NCI-H526 treated with DMSO at 0.1 percent for 48 hours (cell line): ENCODE results near the gene KIF16B.

ENCODE experiments used
- DNase-seq: peaks from one replicate; lab custom pipeline; 2025; lab: John Stamatoyannopoulos, UW

KIF16B gene

GRCh38 chr20:16434062-16434664 is 139.1 kb downstream of the KIF16B start:
- DNase-seq: no peak

GRCh38 chr20:16433293-16433580 is 140.0 kb downstream of the KIF16B start:
- DNase-seq: no peak

DNA sequence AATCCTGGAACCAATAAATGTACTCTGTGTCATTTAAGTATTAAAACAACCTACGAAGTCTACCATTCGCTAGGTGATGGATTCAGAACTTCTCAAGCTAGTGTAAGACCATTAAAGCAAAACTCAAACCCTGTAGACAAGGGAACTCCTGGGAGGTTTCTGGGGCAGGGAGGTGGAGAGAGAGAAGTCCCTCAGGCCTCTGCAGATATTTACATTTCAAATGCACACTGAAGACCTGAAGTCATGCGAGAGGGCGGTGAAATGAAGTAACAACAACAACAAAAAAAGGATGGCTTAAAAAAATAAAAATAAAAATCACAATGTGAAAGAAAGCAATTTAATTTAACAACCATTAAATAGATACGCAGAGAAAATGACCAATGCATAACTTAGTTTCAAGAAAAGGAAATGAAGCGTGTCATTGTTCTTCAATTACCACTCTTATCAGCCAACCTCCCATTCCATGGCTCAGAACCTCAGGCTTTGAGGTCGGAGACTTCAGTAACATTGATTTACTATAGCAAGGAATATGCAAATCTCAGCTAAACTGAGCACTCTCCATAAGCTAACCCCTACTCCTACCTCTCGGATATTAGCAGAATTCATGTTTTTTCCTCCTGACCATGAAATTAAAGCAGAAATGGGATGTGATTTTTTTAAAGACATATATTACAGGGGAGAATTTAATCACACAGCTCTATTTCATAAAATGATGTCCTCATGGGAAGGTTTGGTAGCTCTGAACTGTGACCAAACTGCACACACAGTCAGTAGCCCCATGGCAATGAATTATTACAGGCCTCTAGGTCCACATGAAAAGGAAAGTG is 140.6 kb downstream of the KIF16B start:
- DNase-seq: no peak

DNA sequence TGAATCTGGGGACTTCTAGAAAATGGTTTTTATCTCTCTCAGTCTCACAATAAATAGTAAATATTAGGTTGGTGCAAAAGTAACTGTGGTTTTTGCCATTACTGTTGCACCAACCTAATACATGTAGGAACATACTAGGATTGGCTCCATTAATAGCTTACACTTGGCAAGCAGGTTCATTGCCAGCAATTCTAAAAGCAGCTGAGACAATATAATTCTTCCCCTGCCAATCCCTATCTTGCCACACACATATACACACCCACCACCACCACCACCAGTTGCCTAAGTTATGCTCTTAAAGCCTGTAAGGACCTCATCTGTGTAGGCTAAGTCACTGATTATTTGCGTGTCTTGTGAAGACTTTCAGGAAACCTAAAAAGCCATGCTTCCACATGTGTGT is 145.1 kb downstream of the KIF16B start:
- no peak for DNase-seq

DNA sequence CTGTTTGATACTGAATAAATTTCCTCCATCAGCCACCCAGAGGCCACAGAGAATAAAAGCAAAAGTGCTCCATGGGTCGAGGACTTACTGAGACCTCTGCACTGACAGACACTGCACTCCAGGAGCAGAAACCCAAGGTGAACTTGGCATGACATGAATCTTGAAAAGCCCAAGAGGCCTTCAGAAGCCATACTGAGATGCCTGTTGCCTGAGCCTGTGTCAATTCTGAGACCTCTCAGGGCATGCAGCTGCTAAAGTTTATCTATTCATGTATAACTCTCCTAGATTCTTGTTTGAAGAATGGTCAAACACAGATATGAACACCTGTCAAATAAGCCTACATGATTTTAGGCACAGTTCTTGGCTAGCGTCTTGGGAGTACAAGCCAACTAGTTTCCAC is 145.7 kb downstream of the KIF16B start:
- no peak for DNase-seq

DNA sequence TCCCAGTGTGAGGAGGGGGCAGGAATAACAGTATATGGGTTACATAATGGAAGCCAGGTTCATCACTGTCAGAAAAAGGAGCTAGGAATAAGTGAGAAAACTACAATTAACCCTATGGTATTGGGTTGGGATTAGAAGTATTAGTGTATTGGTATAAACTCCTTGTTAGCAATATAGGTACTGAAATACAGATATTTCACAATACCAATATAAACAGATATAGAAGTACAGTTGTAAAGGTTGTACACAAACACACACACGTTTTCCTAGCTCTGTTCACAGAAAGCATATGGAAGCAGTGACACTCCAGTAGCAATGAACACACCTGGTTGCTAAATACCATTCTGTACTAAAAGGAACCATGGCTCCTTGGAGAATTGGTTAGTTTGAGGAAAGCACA is 148.5 kb downstream of the KIF16B start:
- DNase-seq: no peak

- DNase-seq: no peak
These were observed 149.7 kb downstream of the KIF16B start for GRCh38 chr20:16423311-16424212.

- DNase-seq: peak; percentile 36
These were observed 154.0 kb downstream of the KIF16B start for GRCh38 chr20:16419138-16419715.

- DNase-seq: peak; percentile 72
These were observed 154.6 kb downstream of the KIF16B start for GRCh38 chr20:16418616-16419015.

- no peak for DNase-seq
These were observed 156.2 kb downstream of the KIF16B start for GRCh38 chr20:16417001-16417400.

DNA sequence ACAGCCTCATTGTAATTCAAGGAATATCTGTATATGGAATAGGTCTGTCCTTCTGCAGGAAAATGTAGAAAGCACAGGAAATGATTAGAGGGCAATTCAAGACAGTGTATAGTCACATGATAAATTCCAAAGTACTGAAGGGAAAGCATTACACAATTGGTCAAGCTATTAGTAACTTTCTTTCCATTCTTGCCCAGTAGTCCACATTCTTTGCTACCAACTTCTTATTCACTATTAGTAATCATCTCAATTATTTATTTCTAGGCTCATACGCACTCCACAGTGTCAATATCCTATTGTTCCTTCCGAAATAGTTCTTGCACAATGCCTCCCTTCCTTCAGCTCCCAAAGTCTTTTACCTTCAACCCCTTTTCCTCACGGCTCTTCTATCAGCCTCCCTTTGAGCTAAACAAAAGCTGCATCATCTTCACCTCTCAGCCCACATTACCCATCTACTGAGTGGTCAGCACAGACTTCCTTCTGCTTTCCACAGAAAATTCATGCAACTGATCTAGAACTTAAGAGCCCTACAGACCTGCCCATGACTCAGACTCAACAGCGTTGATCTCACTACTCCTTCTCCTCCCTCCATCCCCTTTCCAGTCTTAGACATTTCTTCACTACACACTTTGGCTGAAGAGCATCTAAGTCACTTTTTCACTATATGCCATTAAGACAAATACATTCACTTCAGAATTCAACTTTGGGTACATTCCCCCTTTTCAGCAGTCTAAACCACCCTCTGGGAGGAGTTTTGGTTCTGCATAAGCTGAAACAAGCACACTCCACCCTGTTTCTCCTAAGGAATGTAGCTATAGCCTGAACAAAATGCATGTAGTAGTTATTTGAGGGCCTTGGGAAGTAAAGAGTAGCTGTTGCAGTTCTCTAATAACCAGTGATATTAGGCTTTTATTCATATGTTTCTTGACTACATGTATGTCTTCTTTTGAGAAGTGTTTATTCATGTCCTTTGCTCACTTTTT is 157.9 kb downstream of the KIF16B start:
- no peak for DNase-seq

DNA sequence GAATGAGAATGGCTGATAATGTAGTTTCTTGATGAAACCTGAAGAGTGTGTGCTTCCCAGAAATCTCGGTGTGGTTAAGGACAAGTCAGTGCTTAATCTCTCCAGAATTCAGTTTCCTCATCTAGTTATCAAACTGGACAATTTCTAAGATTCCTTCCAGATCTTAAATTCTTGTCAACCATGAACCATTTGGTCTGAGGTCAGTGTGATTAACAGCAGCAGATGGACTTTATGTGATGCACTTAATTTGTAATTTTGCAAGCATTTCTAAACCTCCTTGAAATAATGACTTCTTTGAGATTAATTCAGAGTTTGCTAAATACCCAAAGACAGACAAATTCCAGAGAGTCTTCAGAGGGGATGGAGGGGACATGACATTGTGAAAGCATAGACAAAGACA is 160.3 kb downstream of the KIF16B start:
- no peak for DNase-seq

GRCh38 chr20:16411361-16411760 is 161.9 kb downstream of the KIF16B start:
- DNase-seq: no peak

- no peak for DNase-seq
These were observed 162.6 kb downstream of the KIF16B start for GRCh38 chr20:16410626-16411025.

DNA sequence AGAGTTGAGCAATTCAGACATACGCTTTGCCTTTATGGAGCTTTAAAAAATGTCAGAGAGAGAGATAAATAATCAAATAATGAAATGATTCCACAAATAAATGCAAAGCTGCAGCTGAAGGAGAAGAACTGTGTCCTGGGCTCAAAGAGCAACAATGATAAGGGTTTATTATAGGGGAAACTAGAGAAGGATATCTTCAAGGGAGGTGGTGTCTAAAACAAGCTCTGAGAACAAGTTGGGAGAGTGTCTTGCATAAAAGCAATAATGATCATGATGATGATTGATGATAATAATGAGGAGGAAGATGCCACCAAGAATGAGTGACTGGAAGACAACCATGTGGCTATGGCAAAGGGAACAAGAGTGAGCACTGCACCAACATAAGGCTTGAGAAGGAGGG is 164.3 kb downstream of the KIF16B start:
- DNase-seq: no peak

DNA sequence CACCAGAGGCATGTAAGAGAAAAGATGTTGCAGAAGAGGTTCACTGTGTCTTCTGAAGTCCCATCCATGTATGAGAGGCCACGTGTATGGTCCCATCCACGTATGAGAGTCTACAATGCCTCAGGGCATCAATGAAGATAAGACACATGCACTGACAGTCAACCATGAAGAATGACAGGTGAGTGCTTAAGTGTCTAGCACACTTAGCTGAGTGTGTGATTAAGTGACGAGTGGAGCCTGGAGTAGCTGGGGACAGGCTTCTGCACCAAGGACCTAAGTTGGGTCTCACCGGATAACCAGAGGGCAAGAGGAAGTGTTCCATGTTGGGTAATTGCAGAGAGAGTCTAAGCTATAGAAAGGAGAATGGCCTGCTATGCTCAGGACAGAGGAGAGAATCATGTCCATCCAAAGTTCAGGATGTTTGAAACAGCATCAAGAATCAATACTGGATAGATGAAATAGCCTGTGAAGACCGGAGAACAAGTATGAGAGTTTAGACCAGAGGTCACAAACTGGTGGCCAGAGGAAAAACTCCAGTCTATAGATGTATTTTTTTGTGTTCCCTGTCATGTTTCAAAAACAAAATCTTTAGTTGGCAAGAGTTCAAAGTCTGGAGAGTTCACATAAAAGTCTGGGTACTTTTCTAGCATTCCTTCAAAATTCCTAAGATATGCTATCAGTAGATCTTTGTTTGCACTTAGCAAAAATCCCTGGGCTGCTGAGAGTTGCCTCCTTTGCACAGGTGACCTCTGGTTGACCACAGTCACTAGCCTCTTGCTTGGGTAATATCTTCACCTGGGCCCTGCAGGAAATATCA is 165.8 kb downstream of the KIF16B start:
- DNase-seq: no peak

DNA sequence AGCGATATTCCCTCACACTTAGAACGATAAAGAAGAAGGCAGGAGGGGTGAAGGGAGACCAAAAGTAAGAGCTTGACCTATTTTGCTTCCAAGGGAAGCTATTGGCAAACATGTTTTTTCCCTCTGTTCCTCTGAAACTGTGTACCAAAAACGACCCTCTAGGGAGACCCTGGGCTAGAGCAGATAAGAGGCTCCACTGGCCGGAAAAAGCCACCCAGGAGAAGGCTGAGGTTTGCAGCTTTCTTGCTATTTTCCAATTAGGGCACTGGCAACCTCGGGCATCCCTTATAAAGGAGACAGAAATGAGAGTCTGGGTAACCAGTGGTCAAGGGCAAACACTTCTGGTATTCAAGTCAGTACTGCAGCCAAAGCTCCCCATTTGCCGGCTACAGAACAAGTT is 168.0 kb downstream of the KIF16B start:
- DNase-seq: no peak

DNA sequence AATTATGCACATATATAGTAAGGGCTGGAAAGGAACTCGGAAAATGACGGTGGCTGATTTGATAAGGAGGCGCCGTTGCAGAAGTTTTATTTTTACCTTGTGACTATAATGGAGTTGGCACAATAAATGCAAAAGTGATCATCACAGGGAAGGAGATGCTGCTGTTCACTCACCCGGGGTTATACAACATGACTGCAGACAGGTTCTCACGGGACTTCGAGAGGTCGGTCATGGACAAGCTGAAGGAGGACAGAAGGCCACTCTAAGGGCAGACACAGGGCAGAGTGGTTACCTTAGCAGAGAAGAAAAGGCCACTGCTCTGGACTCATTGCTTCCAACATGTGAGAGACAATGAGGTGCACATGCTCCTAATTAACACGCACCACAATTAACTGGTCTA is 168.6 kb downstream of the KIF16B start:
- no peak for DNase-seq

DNA sequence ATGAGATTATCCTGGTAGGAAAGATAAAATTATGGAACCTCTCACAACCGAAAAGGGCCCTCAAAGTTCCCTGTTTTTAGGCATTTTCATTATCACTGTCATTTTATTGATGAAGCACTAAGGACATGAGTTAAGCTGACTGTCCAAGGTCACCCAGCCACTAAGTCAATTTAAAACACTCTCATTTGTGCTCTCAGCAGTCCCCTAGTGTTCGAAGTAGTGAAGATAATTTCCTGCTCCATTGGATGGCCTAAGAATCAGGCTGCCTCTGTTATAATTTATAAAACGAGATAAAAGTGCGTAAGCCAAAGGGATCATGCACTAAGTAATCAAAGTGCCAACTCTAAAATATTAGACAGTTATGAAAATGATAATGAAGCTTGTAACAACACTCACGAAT is 169.1 kb downstream of the KIF16B start:
- DNase-seq: no peak

GRCh38 chr20:16400234-16400633 is 173.0 kb downstream of the KIF16B start:
- no peak for DNase-seq

DNA sequence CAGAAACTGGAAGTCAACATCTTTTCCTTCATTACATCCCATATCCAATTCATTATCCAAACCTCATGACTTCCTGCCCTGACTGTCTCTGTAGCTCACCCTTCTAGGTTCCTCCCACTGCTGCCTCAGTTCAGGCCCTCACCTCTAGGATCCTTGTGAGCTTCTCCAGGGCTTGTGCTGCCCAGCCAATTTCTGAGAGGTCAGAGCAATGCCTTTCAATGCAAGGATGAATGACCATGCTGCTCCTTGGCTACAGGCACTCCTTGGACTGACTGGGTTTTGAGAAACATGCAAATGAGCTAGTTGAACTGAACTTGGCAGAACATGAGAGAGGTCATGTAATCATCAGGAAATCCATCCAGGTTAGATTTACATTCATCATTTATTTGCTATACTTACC is 173.4 kb downstream of the KIF16B start:
- no peak for DNase-seq
